GM12892 (cell line): ENCODE results near the gene NOP56.

Experiments used
- POLR2A ChIP-seq: IDR thresholded peaks from 2 replicates; pipeline ENCODE4 v1.6.1; 2011; ENCODE audit warnings: low read depth, low read length, control low read depth
- POLR2AphosphoS5 ChIP-seq: IDR thresholded peaks from 2 replicates; pipeline ENCODE4 v1.6.1; 2011; ENCODE audit warnings: low read depth, low read length, control low read depth

DNA sequence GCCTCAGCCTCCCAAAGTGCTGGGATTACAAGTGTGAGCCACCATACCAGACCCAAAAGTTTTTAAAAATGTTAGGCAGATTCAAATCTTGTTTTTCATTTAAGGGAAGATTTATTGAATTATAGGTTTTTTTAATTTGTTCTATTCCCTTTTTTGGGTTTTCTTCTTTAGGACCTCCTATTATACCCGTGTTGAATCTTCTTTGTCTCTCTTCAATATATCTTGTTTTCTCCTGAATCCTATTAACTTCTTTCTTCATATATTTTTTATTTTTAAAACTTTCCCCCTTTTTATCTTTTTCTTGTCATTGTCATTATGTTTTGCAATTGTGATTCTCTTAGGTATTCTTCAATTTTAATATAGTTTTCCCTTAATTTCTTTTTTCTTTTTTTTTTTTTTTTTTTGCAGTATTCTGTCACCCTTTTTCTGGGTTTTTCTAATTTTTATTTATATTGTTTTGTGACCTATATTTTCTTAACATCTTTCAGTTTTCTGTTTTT is 45.9 kb upstream of the NOP56 start:
- TF ChIP-seq POLR2AphosphoS5 (no peak), POLR2A (no peak)
